ENCODE results near the gene LMF1. TPM values are rescaled to one million over a fixed set of nuclear protein-coding genes. Genes with fewer than 3 reads are reported as not detected.
"Not testable (repeated sequence)": the region's sequence is repeated elsewhere in the genome, so short reads cannot be mapped to it uniquely, and the experiment has no call there.

LMF1 gene
- total RNA-seq, 2 donors from 2014 or later: 12.3 to 17.8 TPM

- Mint-ChIP-seq H3K4me1 (no peaks in the 10 kb centered on the region), H3K27me3 (no peaks in the 10 kb centered on the region), H3K4me3 (no peak overlapping the region), H3K36me3 (ENCODE audit: low read depth) (no peaks in the 10 kb centered on the region), H3K9me3 (no peaks in the 10 kb centered on the region), H3K27ac (no peak overlapping the region)
- no peak for ATAC-seq (replicated peaks)
Observed at GRCh38 chr16:886802-887731, 83.7 kb downstream of the LMF1 start.

- no peak overlapping the region for H3K4me3 Mint-ChIP-seq
- H3K4me1 Mint-ChIP-seq: no peaks in the 10 kb centered on the region
- no peaks in the 10 kb centered on the region for H3K9me3 Mint-ChIP-seq
- H3K27me3 Mint-ChIP-seq: no peaks in the 10 kb centered on the region
- no peak for ATAC-seq (replicated peaks)
- no peaks in the 10 kb centered on the region for H3K36me3 Mint-ChIP-seq (ENCODE audit: low read depth)
- H3K27ac Mint-ChIP-seq: no peak overlapping the region
Observed at GRCh38 chr16:886084-886543, 84.7 kb downstream of the LMF1 start.

- no peak overlapping the region for H3K27ac Mint-ChIP-seq
- ATAC-seq (replicated peaks): no peak
- no peaks in the 10 kb centered on the region for H3K27me3 Mint-ChIP-seq
- H3K36me3 Mint-ChIP-seq (ENCODE audit: low read depth): no peaks in the 10 kb centered on the region
- no peaks in the 10 kb centered on the region for H3K9me3 Mint-ChIP-seq
- H3K4me3 Mint-ChIP-seq: no peak overlapping the region
- H3K4me1 Mint-ChIP-seq: no peaks in the 10 kb centered on the region
Observed at GRCh38 chr16:885391-885790, 85.4 kb downstream of the LMF1 start.

DNA sequence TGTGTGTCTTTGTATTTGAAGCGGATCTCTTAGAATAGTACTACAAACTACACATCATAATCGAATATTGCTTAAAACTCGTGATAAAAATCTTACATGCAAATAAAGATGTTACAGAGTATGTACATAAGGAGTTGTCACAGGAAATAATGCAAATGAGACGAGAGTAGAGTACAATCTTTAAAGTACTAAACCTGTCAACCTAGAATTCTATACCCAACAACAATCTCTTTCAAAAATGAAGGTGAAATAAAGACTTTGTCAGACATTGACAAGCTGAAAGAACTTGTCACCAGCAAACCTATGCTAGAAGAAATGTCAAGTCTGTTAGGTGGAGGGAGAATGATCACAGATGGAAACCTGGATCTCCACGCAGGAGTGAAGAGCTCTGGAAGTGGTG, 86.6 kb downstream of the LMF1 start:
- Mint-ChIP-seq H3K36me3 (ENCODE audit: low read depth) (no peaks in the 10 kb centered on the region), H3K27me3 (no peaks in the 10 kb centered on the region), H3K4me3 (no peak overlapping the region), H3K4me1 (no peaks in the 10 kb centered on the region), H3K9me3 (no peaks in the 10 kb centered on the region), H3K27ac (no peak overlapping the region)
- ATAC-seq (replicated peaks): no peak

DNA sequence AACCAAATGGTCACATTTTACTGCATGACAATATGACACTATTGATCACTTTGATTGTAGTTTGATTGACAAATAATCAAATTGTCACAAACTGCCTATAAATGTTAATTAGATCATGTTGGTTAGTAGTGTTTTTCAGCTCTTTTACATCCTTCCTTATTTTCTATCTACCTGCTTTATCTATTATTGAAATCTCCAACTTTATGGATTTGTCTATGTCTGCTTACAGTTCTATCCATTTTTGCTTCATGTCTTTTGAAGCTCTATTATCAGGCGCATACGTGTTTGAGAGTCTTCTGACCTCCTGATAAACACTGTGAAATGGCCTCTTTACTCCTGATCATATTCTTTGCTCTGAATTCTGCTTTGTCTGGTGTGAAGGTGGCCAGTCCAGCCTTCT, 87.0 kb downstream of the LMF1 start:
- Mint-ChIP-seq H3K36me3 (ENCODE audit: low read depth) (no peaks in the 10 kb centered on the region), H3K27ac (no peak overlapping the region), H3K4me3 (no peak overlapping the region), H3K27me3 (no peaks in the 10 kb centered on the region), H3K9me3 (no peaks in the 10 kb centered on the region), H3K4me1 (no peaks in the 10 kb centered on the region)
- ATAC-seq (replicated peaks): no peak

DNA sequence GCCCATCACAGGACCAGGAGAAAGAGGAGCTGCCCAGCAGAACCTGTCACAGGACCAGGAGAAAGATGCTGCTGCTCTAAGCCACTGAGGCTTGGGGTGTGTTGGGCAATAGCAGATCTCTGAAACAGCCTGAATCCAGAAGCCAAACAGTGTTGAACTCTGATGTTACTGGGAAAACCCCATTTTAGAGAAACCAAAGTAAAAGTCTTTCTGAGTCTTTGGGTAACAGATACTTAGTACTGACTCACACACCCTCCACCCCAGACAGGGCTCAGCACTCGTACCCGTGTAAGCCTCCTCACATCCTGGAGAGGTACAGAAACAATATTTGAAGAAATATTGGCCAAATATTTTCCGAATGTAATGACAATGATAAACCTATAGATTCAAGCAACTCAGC, 87.4 kb downstream of the LMF1 start:
- peak; percentile 75 for ATAC-seq (replicated peaks)
- Mint-ChIP-seq H3K4me3 (no peak overlapping the region), H3K4me1 (no peaks in the 10 kb centered on the region), H3K27me3 (no peaks in the 10 kb centered on the region), H3K36me3 (ENCODE audit: low read depth) (no peaks in the 10 kb centered on the region), H3K9me3 (no peaks in the 10 kb centered on the region), H3K27ac (no peak overlapping the region)

DNA sequence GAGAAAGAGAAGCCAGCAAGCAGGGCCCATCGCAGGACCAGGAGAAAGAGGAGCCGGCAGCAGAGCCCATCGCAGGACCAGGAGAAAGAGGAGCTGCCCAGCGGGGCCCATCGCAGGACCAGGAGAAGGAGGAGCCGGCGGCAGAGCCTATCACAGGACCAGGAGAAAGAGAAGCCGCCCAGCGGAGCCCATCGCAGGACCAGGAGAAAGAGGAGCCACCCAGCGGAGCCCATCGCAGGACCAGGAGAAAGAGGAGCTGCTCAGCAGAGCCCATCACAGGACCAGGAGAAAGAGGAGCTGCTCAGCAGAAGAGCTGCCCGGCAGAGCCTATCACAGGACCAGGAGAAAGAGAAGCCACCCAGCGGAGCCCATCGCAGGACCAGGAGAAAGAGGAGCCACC, 88.1 kb downstream of the LMF1 start:
- ATAC-seq (replicated peaks); H3K4me3 Mint-ChIP-seq; H3K27ac Mint-ChIP-seq; H3K36me3 Mint-ChIP-seq (ENCODE audit: low read depth); H3K9me3 Mint-ChIP-seq; H3K27me3 Mint-ChIP-seq; H3K4me1 Mint-ChIP-seq: not testable (repeated sequence)

- H3K36me3 Mint-ChIP-seq (ENCODE audit: low read depth): no peaks in the 10 kb centered on the region
- no peak overlapping the region for H3K4me3 Mint-ChIP-seq
- no peaks in the 10 kb centered on the region for H3K9me3 Mint-ChIP-seq
- no peaks in the 10 kb centered on the region for H3K4me1 Mint-ChIP-seq
- no peak for ATAC-seq (replicated peaks)
- H3K27me3 Mint-ChIP-seq: no peaks in the 10 kb centered on the region
- no peak overlapping the region for H3K27ac Mint-ChIP-seq
Observed at GRCh38 chr16:882256-882655, 88.5 kb downstream of the LMF1 start.

DNA sequence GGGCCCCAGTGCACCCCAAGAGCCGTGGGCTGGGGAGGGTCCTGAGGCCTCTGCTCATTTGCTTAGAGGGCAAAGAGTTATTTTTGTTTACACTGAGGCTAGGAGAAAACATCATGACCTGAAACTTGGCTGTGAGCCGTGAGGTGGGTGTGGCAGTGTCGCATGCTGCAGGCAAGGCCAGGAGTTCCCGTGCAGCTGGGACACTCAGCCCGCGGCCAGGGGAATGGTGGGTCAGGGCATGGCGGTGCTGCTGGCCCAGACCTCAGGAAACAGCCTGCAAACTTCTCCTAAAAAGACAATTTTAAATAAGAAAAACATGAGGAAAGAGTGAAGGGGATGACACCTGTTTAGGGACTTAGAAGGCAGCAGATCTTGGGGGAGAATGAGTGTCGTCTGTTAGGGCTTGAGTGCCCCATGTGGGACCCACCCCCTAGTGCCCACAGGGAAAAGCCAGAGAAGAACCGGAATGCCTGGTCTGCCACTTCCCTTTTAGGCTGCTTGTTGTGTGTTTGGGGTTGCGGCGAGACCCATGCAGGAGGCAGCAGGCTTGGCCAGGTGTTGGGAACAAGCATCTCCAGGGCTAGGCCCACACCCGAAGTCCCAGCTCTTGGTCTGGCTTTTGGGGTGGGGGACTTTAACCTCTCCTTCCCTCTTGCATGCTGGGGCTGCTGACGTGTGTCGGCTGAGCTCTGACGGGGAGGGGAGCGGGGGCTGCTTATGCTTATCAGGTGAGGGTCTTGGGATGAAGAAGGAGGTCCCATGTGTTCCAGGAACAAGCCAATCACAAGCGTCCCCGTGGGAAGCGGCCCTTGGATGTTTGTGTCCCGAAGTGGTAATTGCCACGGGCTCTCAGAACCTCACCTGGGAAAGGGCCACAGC, 89.3 kb downstream of the LMF1 start:
- H3K9me3 Mint-ChIP-seq: no peaks in the 10 kb centered on the region
- H3K27ac Mint-ChIP-seq: no peak overlapping the region
- H3K27me3 Mint-ChIP-seq: no peaks in the 10 kb centered on the region

GRCh38 chr16:880471-881171, 90.2 kb downstream of the LMF1 start:
- ATAC-seq (replicated peaks): no peak
- Mint-ChIP-seq H3K9me3 (no peaks in the 10 kb centered on the region), H3K27ac (no peak overlapping the region)

More for the DNA sequence above, 89.3 kb downstream of the LMF1 start:
- no peak for ATAC-seq (replicated peaks)
- Mint-ChIP-seq H3K4me1 (no peaks in the 10 kb centered on the region), H3K36me3 (ENCODE audit: low read depth) (no peaks in the 10 kb centered on the region), H3K4me3 (no peak overlapping the region)

DNA sequence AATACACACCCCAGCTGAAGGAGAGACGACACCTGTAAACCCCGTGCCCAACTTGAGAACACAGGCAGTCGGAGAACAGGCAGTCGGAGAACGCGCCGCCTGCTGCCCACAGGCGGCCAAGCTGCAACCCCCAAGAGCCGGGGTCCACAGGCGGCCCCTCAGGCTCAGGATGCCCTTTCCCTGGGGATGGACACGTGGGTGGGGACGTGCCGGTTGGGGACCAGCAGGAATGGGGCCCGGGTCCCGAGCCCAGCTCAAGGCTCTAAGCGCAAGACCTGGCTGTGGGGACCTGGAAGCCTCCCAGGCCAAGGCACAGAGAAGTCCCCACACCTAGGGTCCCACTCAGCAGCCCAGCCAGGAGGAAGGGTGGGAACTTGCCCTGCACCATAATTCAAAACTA, 90.8 kb downstream of the LMF1 start:
- Mint-ChIP-seq H3K27ac (no peak overlapping the region), H3K36me3 (ENCODE audit: low read depth) (no peaks in the 10 kb centered on the region), H3K4me3 (no peak overlapping the region), H3K27me3 (no peaks in the 10 kb centered on the region), H3K9me3 (no peaks in the 10 kb centered on the region), H3K4me1 (no peaks in the 10 kb centered on the region)
- no peak for ATAC-seq (replicated peaks)

More at GRCh38 chr16:880471-881171, 90.2 kb downstream of the LMF1 start:
- no peaks in the 10 kb centered on the region for H3K27me3 Mint-ChIP-seq
- no peaks in the 10 kb centered on the region for H3K36me3 Mint-ChIP-seq (ENCODE audit: low read depth)
- no peaks in the 10 kb centered on the region for H3K4me1 Mint-ChIP-seq
- no peak overlapping the region for H3K4me3 Mint-ChIP-seq

- H3K4me1 Mint-ChIP-seq: no peaks in the 10 kb centered on the region
- no peaks in the 10 kb centered on the region for H3K27me3 Mint-ChIP-seq
- no peak overlapping the region for H3K27ac Mint-ChIP-seq
- H3K4me3 Mint-ChIP-seq: no peak overlapping the region
- H3K9me3 Mint-ChIP-seq: no peaks in the 10 kb centered on the region
- no peak for ATAC-seq (replicated peaks)
- no peaks in the 10 kb centered on the region for H3K36me3 Mint-ChIP-seq (ENCODE audit: low read depth)
Observed at GRCh38 chr16:879461-879861, 91.3 kb downstream of the LMF1 start.

DNA sequence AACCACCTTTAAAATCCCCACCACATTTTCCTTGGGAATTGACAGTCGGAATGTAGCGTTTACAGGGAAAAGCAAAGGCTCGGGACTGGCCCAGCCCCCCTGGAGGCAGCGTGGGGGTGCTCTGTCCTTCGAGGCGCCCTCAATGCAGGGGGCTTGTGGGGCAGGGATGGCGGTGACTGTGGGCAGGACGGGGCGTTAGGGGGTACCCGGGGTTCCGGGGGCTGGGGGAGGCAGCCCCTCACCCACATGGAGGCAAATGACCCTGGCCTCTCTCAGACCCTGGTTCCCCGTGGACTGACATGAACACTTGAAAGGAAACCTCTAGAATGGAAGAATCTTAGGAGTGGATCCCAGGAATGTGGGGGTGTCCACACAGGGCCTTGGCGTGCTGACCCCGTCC, 91.9 kb downstream of the LMF1 start:
- no peak for ATAC-seq (replicated peaks)
- no peaks in the 10 kb centered on the region for H3K27me3 Mint-ChIP-seq

DNA sequence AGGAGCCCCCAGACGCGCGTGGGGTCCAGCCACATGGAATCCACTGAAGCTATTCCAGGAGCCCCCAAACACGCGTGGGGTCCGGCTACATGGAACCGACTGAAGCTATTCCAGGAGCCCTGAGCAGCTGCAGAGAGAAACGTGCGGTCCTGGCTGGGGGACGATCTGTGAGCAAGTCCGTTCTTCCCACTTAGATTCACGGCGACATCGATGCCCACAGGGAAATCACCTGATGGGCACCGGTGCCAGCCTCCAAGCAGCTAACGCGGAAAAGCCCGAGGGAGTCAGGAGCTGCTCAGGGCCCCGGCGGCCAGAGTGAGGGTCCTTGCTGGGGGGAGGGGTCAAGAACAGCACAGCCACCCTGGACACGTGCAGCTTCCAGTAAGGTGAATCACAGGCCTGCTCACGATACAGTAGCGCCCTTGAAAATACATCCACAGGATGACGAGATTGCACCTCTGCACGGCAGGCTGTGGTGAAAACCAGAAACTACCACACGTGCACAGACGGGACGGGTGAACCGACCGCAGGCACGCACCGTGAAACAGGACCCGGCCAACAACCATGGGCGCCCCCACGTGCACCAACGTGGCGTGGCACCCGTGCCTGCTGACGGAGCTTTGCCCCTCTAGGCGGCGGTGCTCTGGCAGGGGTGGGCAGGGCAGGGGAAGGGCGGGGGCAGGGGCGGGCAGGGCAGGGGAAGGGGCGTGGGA, 92.6 kb downstream of the LMF1 start:
- no peak for ATAC-seq (replicated peaks)
- no peaks in the 10 kb centered on the region for H3K36me3 Mint-ChIP-seq (ENCODE audit: low read depth)
- H3K4me1 Mint-ChIP-seq: no peaks in the 10 kb centered on the region
- H3K27me3 Mint-ChIP-seq: no peaks in the 10 kb centered on the region
- no peak overlapping the region for H3K4me3 Mint-ChIP-seq
- no peaks in the 10 kb centered on the region for H3K9me3 Mint-ChIP-seq
- H3K27ac Mint-ChIP-seq: no peak overlapping the region

More for the DNA sequence above, 91.9 kb downstream of the LMF1 start:
- no peak overlapping the region for H3K27ac Mint-ChIP-seq
- no peaks in the 10 kb centered on the region for H3K9me3 Mint-ChIP-seq
- H3K36me3 Mint-ChIP-seq (ENCODE audit: low read depth): no peaks in the 10 kb centered on the region
- no peak overlapping the region for H3K4me3 Mint-ChIP-seq
- H3K4me1 Mint-ChIP-seq: no peaks in the 10 kb centered on the region
